Left hindlimb (tissue), 1 donor: ENCODE measurements around the gene KIDINS220.

Experiments
- DNase-seq: peaks from one replicate; pipeline ENCODE4 v3.0.0-alpha.2; 2018

Gene KIDINS220

GRCh38 chr2:8836971-8837794, at the start of gene KIDINS220:
Gene KIDINS220 (minus strand): TSS chr2:8837613. CDS start chr2:8827093, 10,520 bp downstream.
- peak; percentile 93 for DNase-seq

- no peak for DNase-seq
Measured at GRCh38 chr2:8886876-8887275, 49.5 kb upstream of the KIDINS220 start.

GRCh38 chr2:8886202-8886518, 48.7 kb upstream of the KIDINS220 start:
- DNase-seq, result no peak

GRCh38 chr2:8885449-8886201, 48.2 kb upstream of the KIDINS220 start:
- no peak for DNase-seq

GRCh38 chr2:8884812-8885211, 47.4 kb upstream of the KIDINS220 start:
- no peak for DNase-seq

- no peak for DNase-seq
Measured at GRCh38 chr2:8882094-8882493, 44.7 kb upstream of the KIDINS220 start.

- DNase-seq, result no peak
Measured at GRCh38 chr2:8877894-8878293, 40.5 kb upstream of the KIDINS220 start.

GRCh38 chr2:8877332-8877731, 39.9 kb upstream of the KIDINS220 start:
- no peak for DNase-seq

GRCh38 chr2:8876628-8877027, 39.2 kb upstream of the KIDINS220 start:
- DNase-seq, result no peak

GRCh38 chr2:8872821-8873432, 35.5 kb upstream of the KIDINS220 start:
- no peak for DNase-seq

GRCh38 chr2:8870441-8870840, 33.0 kb upstream of the KIDINS220 start:
- DNase-seq, result no peak

GRCh38 chr2:8867363-8867762, 29.9 kb upstream of the KIDINS220 start:
- DNase-seq, result no peak

GRCh38 chr2:8863331-8863953, 26.0 kb upstream of the KIDINS220 start:
- DNase-seq, result no peak

- no peak for DNase-seq
Measured at GRCh38 chr2:8862230-8862629, 24.8 kb upstream of the KIDINS220 start.

GRCh38 chr2:8861797-8862196, 24.4 kb upstream of the KIDINS220 start:
- DNase-seq, result no peak

GRCh38 chr2:8860239-8860638, 22.8 kb upstream of the KIDINS220 start:
- DNase-seq, result no peak

GRCh38 chr2:8858910-8859309, 21.5 kb upstream of the KIDINS220 start:
- DNase-seq, result no peak

- no peak for DNase-seq
Measured at GRCh38 chr2:8858264-8858663, 20.9 kb upstream of the KIDINS220 start.

GRCh38 chr2:8857709-8858108, 20.3 kb upstream of the KIDINS220 start:
- DNase-seq, result no peak

- DNase-seq, result no peak
Measured at GRCh38 chr2:8856176-8856575, 18.8 kb upstream of the KIDINS220 start.

GRCh38 chr2:8855010-8855409, 17.6 kb upstream of the KIDINS220 start:
- no peak for DNase-seq

GRCh38 chr2:8853426-8853825, 16.0 kb upstream of the KIDINS220 start:
- DNase-seq, result no peak

GRCh38 chr2:8851811-8852560, 14.6 kb upstream of the KIDINS220 start:
- no peak for DNase-seq
